Neural progenitor cell (in vitro differentiated cells): ENCODE data around the gene MCCC2. TPM values are rescaled to one million over a fixed set of nuclear protein-coding genes. Genes with fewer than 3 reads are reported as not detected.

Source experiments
- DNase-seq: peaks from one replicate; pipeline ENCODE4 v3.0.0-alpha.2; 2016; ENCODE audit warnings: low spot score
- H2AFZ ChIP-seq: fragments of 200-600 bp; sonication (generic); replicated peaks from 2 replicates; pipeline ENCODE4 v1.6.1; 2016; ENCODE audit warnings: antibody characterized with exemption
- H3F3A ChIP-seq: fragments of 200-600 bp; sonication (generic); 2 replicates; pipeline ENCODE4 v1.6.1; 2016; ENCODE audit warnings: antibody characterized with exemption, low read depth
- H3K27ac ChIP-seq: fragments of 200-600 bp; sonication (generic); 2 replicates; pipeline ENCODE4 v1.5.1; 2016; ENCODE audit warnings: mild to moderate bottlenecking
- H3K27me3 ChIP-seq: fragments of 200-600 bp; sonication (generic); 2 replicates; pipeline ENCODE4 v1.6.1; 2016; ENCODE audit warnings: mild to moderate bottlenecking, moderate library complexity
- H3K36me3 ChIP-seq: fragments of 200-600 bp; sonication (generic); 2 replicates; pipeline ENCODE4 v1.5.1; 2016
- H3K4me1 ChIP-seq: fragments of 200-600 bp; sonication (generic); 2 replicates; pipeline ENCODE4 v1.6.1; 2016; ENCODE audit warnings: mixed run types
- H3K4me2 ChIP-seq: fragments of 200-600 bp; sonication (generic); 2 replicates; pipeline ENCODE4 v1.6.1; 2016
- H3K4me3 ChIP-seq: fragments of 200-600 bp; sonication (generic); 2 replicates; pipeline ENCODE4 v1.5.1; 2016
- H3K79me2 ChIP-seq: fragments of 200-600 bp; sonication (generic); 2 replicates; pipeline ENCODE4 v1.6.1; 2016; ENCODE audit warnings: low read depth
- H3K9ac ChIP-seq: fragments of 200-600 bp; sonication (generic); 2 replicates; pipeline ENCODE4 v1.6.1; 2016
- H3K9me3 ChIP-seq: fragments of 200-600 bp; sonication (generic); 2 replicates; pipeline ENCODE4 v1.5.1; 2016; ENCODE audit warnings: low read depth
- H4K20me1 ChIP-seq: fragments of 200-600 bp; sonication (generic); 2 replicates; pipeline ENCODE4 v1.6.1; 2016; ENCODE audit warnings: low read depth
- H3K27ac Mint-ChIP-seq: 3 replicates; pipeline ENCODE4 v1.8.0; 2021; ENCODE audit warnings: mixed read lengths
- H3K27me3 Mint-ChIP-seq: 2 replicates; pipeline ENCODE4 v1.8.0; 2022; ENCODE audit warnings: low read depth, mild to moderate bottlenecking, inconsistent platforms, moderate library complexity, mixed read lengths; ENCODE audit not compliant: insufficient read depth
- H3K36me3 Mint-ChIP-seq: 3 replicates; pipeline ENCODE4 v1.8.0; 2021; ENCODE audit warnings: mixed read lengths
- H3K4me1 Mint-ChIP-seq: 3 replicates; pipeline ENCODE4 v1.8.0; 2021; ENCODE audit warnings: mixed read lengths
- H3K4me3 Mint-ChIP-seq: 3 replicates; pipeline ENCODE4 v1.8.0; 2021; ENCODE audit warnings: mild to moderate bottlenecking, moderate library complexity, mixed read lengths
- H3K9me3 Mint-ChIP-seq: 3 replicates; pipeline ENCODE4 v1.8.0; 2020; ENCODE audit warnings: mixed read lengths
- EZH2 ChIP-seq: fragments of 200-600 bp; sonication (generic); IDR thresholded peaks from 2 replicates; pipeline ENCODE4 v1.6.1; 2017; ENCODE audit warnings: antibody characterized with exemption, mild to moderate bottlenecking, moderate library complexity
- EZH2phosphoT487 ChIP-seq: fragments of 200-600 bp; sonication (generic); IDR thresholded peaks from 2 replicates; pipeline ENCODE4 v1.6.1; 2017; ENCODE audit warnings: antibody characterized with exemption
- total RNA-seq: library from RNA; depleted of rRNA; stranded (reverse); fragments of >200 nt; gene quantifications from 2 replicates; pipeline ENCODE4 v1.2.3, GENCODE V29; 2015; ENCODE audit warnings: low replicate concordance
- TF ChIP-seq, protein P1 (sequence below): fragments of 200-600 bp; sonication (generic); IDR thresholded peaks from 2 replicates; pipeline ENCODE4 v1.5.1; 2017; ENCODE audit warnings: antibody characterized with exemption, mild to moderate bottlenecking

The MCCC2 gene
- total RNA-seq, 1 donor from 2014 or later, result 19.8 TPM

GRCh38 chr5:71588533-71588885, 1.4 kb downstream of the MCCC2 start:
- Histone ChIP-seq H3K79me2 (peaks cover 18% of the 10 kb centered on the region), H3K27ac (no peak overlapping the region), H3K9me3 (no peaks in the 10 kb centered on the region), H3K4me3 (no peak overlapping the region), H2AFZ (no peak overlapping the region), H4K20me1 (no peaks in the 10 kb centered on the region), H3K27me3 (no peaks in the 10 kb centered on the region), H3K4me1 (no peaks in the 10 kb centered on the region), H3K36me3 (no peaks in the 10 kb centered on the region), H3K9ac (no peak overlapping the region), H3K4me2 (no peak overlapping the region), H3F3A (peaks cover 8% of the 10 kb centered on the region)
- H3K36me3 Mint-ChIP-seq, result peaks cover 7% of the 10 kb centered on the region
- TF ChIP-seq EZH2 (no peak), EZH2phosphoT487 (no peak)
- H3K27ac Mint-ChIP-seq, result no peak overlapping the region
- H3K4me3 Mint-ChIP-seq, result peak overlapping the region; percentile 21
- H3K9me3 Mint-ChIP-seq, result no peaks in the 10 kb centered on the region
- peaks cover 17% of the 10 kb centered on the region for H3K4me1 Mint-ChIP-seq
- DNase-seq, result no peak
- peaks cover 2% of the 10 kb centered on the region for H3K27me3 Mint-ChIP-seq

DNA sequence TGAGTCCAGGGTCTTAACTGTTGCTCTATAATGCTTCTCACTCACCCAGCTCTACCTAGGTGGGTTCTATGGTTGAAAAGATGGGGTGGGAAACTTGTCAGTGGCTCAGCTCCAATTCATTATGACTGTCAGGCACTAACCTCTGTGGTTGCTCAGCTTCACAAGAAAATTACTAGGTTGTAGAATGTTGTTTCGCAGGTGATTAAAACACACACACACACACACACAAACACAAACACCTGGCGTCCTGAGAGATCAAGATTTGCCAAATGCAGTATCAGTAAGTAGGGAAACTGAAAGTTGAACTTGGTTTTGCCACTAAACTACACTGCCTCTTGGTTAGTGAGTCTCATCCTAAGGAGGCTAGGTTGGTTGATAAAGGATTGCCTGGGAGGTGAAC, 2.8 kb downstream of the MCCC2 start:
- Mint-ChIP-seq H3K4me1 (peaks cover 17% of the 10 kb centered on the region), H3K36me3 (peaks cover 8% of the 10 kb centered on the region), H3K9me3 (no peaks in the 10 kb centered on the region), H3K27me3 (peaks cover 2% of the 10 kb centered on the region), H3K27ac (no peak overlapping the region), H3K4me3 (no peak overlapping the region)
- Histone ChIP-seq H4K20me1 (no peaks in the 10 kb centered on the region), H3K36me3 (no peaks in the 10 kb centered on the region), H3K4me2 (no peak overlapping the region), H3K4me1 (no peaks in the 10 kb centered on the region), H3K4me3 (no peak overlapping the region), H3K27ac (no peak overlapping the region), H3F3A (peaks cover 8% of the 10 kb centered on the region), H3K9ac (no peak overlapping the region), H2AFZ (no peak overlapping the region), H3K9me3 (no peaks in the 10 kb centered on the region), H3K27me3 (no peaks in the 10 kb centered on the region), H3K79me2 (peaks cover 18% of the 10 kb centered on the region)
- no peak for TF ChIP-seq EZH2
- DNase-seq, result no peak

- Histone ChIP-seq H3K36me3 (no peaks in the 10 kb centered on the region), H3K79me2 (peaks cover 18% of the 10 kb centered on the region), H3K27me3 (no peaks in the 10 kb centered on the region), H3K9ac (no peak overlapping the region), H3K4me1 (no peaks in the 10 kb centered on the region), H3K4me2 (no peak overlapping the region), H3F3A (peaks cover 8% of the 10 kb centered on the region), H3K4me3 (no peak overlapping the region), H3K27ac (no peak overlapping the region), H3K9me3 (no peaks in the 10 kb centered on the region), H2AFZ (no peak overlapping the region), H4K20me1 (no peaks in the 10 kb centered on the region)
- DNase-seq, result no peak
- no peak overlapping the region for H3K4me3 Mint-ChIP-seq
- peaks cover 17% of the 10 kb centered on the region for H3K4me1 Mint-ChIP-seq
- no peaks in the 10 kb centered on the region for H3K9me3 Mint-ChIP-seq
- H3K36me3 Mint-ChIP-seq, result peaks cover 9% of the 10 kb centered on the region
- no peak overlapping the region for H3K27ac Mint-ChIP-seq
- TF ChIP-seq, protein P1, sequence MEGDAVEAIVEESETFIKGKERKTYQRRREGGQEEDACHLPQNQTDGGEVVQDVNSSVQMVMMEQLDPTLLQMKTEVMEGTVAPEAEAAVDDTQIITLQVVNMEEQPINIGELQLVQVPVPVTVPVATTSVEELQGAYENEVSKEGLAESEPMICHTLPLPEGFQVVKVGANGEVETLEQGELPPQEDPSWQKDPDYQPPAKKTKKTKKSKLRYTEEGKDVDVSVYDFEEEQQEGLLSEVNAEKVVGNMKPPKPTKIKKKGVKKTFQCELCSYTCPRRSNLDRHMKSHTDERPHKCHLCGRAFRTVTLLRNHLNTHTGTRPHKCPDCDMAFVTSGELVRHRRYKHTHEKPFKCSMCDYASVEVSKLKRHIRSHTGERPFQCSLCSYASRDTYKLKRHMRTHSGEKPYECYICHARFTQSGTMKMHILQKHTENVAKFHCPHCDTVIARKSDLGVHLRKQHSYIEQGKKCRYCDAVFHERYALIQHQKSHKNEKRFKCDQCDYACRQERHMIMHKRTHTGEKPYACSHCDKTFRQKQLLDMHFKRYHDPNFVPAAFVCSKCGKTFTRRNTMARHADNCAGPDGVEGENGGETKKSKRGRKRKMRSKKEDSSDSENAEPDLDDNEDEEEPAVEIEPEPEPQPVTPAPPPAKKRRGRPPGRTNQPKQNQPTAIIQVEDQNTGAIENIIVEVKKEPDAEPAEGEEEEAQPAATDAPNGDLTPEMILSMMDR, result no peak
- TF ChIP-seq EZH2 (no peak), EZH2phosphoT487 (no peak)
- peaks cover 2% of the 10 kb centered on the region for H3K27me3 Mint-ChIP-seq
Measured at GRCh38 chr5:71591100-71591499, 4.0 kb downstream of the MCCC2 start.

GRCh38 chr5:71596169-71596568, 9.0 kb downstream of the MCCC2 start:
- H3K9ac ChIP-seq, result no peak overlapping the region
- no peak overlapping the region for H3K27ac ChIP-seq
- Mint-ChIP-seq H3K27me3 (peaks cover 2% of the 10 kb centered on the region), H3K27ac (no peak overlapping the region), H3K9me3 (no peaks in the 10 kb centered on the region), H3K36me3 (peaks cover 20% of the 10 kb centered on the region), H3K4me1 (no peaks in the 10 kb centered on the region), H3K4me3 (no peak overlapping the region)
- TF ChIP-seq, protein P1, result no peak
- TF ChIP-seq EZH2 (no peak), EZH2phosphoT487 (no peak)
- H2AFZ ChIP-seq, result no peak overlapping the region
- no peaks in the 10 kb centered on the region for H3K27me3 ChIP-seq
- H3K4me2 ChIP-seq, result no peak overlapping the region
- no peaks in the 10 kb centered on the region for H4K20me1 ChIP-seq
- H3K9me3 ChIP-seq, result no peaks in the 10 kb centered on the region
- DNase-seq, result no peak
- no peaks in the 10 kb centered on the region for H3K79me2 ChIP-seq
- no peaks in the 10 kb centered on the region for H3F3A ChIP-seq
- H3K4me3 ChIP-seq, result no peak overlapping the region
- no peaks in the 10 kb centered on the region for H3K4me1 ChIP-seq
- H3K36me3 ChIP-seq, result no peaks in the 10 kb centered on the region
